T-helper 17 cell (primary cell): ENCODE results near the gene RWDD3. TPM values are rescaled to one million over a fixed set of nuclear protein-coding genes. Genes with fewer than 3 reads are reported as not detected.
A peak's percentile ranks its signal among the peaks of the same experiment; 100 is the strongest.

Source experiments
- ATAC-seq: fragments of 150-1000 bp; cut with Tn5 transposase; 2 replicates; pipeline ENCODE4 v1.10.0; 2021; ENCODE audit warnings: mild to moderate bottlenecking, moderate library complexity
- DNase-seq, 3 donors: peaks; one replicate each; pipeline versions ENCODE4 v3.0.0 to v3.0.0-alpha.2; 2020 to 2021
- H3K9me3 ChIP-seq: one replicate; pipeline ENCODE4 v1.7.0; 2013; ENCODE audit warnings: low read length, mild to moderate bottlenecking; ENCODE audit not compliant: control insufficient read depth, poor library complexity, severe bottlenecking
- H3K27ac Mint-ChIP-seq: one replicate; pipeline ENCODE4 v1.8.0; 2022; ENCODE audit warnings: mild to moderate bottlenecking, moderate library complexity, mixed read lengths
- H3K27me3 Mint-ChIP-seq: one replicate; pipeline ENCODE4 v1.8.0; 2022; ENCODE audit warnings: mixed read lengths
- H3K36me3 Mint-ChIP-seq: one replicate; pipeline ENCODE4 v1.8.0; 2022; ENCODE audit warnings: low read depth, mixed read lengths
- H3K4me1 Mint-ChIP-seq: one replicate; pipeline ENCODE4 v1.8.0; 2022; ENCODE audit warnings: mild to moderate bottlenecking, mixed read lengths
- H3K4me3 Mint-ChIP-seq: one replicate; pipeline ENCODE4 v1.8.0; 2022; ENCODE audit warnings: mild to moderate bottlenecking, moderate library complexity, mixed read lengths
- total RNA-seq, 4 donors: library from RNA in 2 of 4; stranded (reverse) in 2 of 4; gene quantifications; one replicate each; pipeline ENCODE4 v1.2.3 and lab custom pipeline; 2022 to 2026

Gene RWDD3
- total RNA-seq, 2 donors from 2014 or later, result 10.0 to 13.4 TPM

DNA sequence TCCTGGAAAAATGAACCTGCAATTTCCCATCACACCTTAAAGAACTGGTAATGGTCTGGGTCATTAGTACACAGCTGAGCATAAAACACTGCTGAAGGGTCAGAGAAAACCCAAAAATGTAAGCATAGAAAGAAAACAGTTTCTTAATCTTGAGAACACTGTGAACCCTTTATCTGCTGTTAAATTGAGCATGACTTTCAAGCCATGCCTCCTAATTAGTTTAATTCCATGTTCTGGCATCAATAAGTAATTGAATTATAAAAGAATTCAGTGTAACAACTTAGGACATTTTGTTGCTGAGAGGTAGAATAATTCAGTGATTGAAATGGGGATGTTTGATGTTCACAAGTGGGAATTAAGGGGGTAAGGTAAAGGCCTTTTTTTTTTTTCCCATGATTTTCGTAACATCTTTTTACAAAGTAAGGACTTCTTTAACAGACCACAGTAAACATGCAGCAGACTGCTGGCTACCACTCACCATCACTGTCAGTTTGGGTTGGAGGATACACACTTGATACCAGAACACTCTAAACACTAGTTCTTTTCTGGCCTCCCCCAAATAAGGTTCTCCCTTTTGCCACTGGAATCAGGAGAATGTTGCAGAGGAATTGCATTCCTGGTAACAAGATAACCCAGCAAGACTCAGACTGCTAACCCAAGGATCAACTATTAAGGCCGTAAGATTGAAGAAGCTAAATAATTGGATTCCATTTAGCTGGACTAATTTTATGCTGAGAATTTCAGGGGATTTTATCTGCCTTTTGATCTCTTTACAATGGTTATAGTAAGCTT is 3.0 kb downstream of the RWDD3 start:
- Mint-ChIP-seq H3K4me1 (peaks cover 30% of the 10 kb centered on the region), H3K4me3 (peak overlapping the region; percentile 36), H3K36me3 (peaks cover 3% of the 10 kb centered on the region), H3K27me3 (no peaks in the 10 kb centered on the region), H3K27ac (peak overlapping the region; percentile 57)
- DNase-seq (no peak), ATAC-seq (no peak)
- no peaks in the 10 kb centered on the region for H3K9me3 ChIP-seq

DNA sequence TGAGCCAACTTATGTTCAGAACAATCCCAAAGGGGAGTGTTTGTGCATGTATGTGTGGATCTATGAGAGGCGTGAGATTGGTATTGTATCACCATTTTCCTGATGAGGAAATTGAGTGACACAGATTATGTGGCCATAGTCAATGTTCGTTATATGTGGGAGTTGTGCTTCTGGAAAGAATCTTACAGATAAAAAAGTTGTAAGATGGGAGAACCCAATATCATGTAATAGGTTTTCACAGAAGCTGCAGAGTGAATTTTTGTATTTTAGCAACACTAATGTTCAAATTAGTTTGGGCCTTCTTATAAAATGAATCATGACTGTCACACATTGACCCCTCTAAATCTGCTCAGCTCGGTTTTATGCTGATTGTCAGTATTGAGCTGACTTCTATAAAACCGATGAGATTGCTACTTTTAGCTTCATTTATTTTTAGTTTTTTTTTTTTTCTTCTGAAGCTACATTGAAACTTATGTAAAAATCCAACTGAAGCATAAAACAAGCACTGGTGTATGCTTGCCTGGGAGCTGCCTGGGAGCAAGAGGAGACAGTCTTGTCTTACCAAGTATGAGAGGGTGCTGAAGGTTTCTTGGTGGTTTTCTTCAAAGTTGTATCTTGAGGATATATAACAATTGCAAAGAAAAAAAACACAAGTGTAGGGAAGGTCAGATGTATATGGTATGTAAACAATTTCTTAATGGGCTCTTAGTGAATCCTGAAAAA is 4.1 kb downstream of the RWDD3 start:
- H3K36me3 Mint-ChIP-seq, result peaks cover 3% of the 10 kb centered on the region
- DNase-seq, result no peak
- peak overlapping the region; percentile 45 for H3K27ac Mint-ChIP-seq
- no peak overlapping the region for H3K4me3 Mint-ChIP-seq
- H3K4me1 Mint-ChIP-seq, result peaks cover 32% of the 10 kb centered on the region
- H3K27me3 Mint-ChIP-seq, result no peaks in the 10 kb centered on the region
- no peak for ATAC-seq
- H3K9me3 ChIP-seq, result no peaks in the 10 kb centered on the region

DNA sequence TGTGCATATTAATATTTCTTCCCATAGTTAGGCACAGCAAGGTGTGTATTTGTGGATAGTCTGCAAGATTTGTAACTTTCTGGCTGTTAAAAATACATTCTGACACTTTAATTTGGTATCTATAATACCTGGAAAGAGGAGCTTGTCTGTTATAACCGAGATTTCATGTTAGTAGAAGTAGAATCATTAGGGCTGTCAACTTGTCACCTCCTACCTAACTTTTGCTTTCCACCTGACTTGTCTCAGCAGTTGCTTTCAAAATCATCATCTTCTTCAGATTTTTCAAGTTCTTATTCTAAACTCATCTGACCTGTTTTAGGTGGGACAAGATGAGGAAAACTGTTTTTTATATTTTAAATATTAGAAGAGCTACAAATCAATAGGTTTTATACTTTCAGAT is 11.0 kb downstream of the RWDD3 start:
- no peak overlapping the region for H3K4me3 Mint-ChIP-seq
- ATAC-seq, result no peak
- H3K27me3 Mint-ChIP-seq, result no peaks in the 10 kb centered on the region

DNA sequence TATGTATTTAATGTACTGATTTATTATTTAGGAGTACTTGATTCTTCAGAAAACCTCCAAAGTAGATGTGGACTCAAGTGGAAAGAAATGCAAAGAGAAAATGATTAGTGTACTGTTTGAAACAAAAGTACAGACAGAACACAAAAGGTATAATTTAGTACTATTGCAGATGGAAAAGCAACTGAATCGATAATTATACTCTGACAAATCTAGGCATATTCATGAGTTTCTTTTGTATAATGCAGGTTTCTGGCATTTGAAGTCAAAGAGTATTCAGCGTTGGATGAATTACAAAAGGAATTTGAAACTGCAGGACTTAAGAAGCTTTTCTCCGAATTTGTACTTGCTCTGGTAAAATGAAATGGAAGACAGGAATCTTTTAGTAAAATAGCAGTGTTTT is 12.5 kb downstream of the RWDD3 start:
- Mint-ChIP-seq H3K27ac (no peak overlapping the region), H3K4me1 (peaks cover 12% of the 10 kb centered on the region), H3K27me3 (no peaks in the 10 kb centered on the region), H3K4me3 (no peak overlapping the region), H3K36me3 (no peaks in the 10 kb centered on the region)
- DNase-seq, result no peak
- no peaks in the 10 kb centered on the region for H3K9me3 ChIP-seq
- ATAC-seq, result no peak

More for the DNA sequence above, 11.0 kb downstream of the RWDD3 start:
- peaks cover 3% of the 10 kb centered on the region for H3K36me3 Mint-ChIP-seq
- peaks cover 12% of the 10 kb centered on the region for H3K4me1 Mint-ChIP-seq
- H3K27ac Mint-ChIP-seq, result no peak overlapping the region
- no peak for DNase-seq
- H3K9me3 ChIP-seq, result no peaks in the 10 kb centered on the region

DNA sequence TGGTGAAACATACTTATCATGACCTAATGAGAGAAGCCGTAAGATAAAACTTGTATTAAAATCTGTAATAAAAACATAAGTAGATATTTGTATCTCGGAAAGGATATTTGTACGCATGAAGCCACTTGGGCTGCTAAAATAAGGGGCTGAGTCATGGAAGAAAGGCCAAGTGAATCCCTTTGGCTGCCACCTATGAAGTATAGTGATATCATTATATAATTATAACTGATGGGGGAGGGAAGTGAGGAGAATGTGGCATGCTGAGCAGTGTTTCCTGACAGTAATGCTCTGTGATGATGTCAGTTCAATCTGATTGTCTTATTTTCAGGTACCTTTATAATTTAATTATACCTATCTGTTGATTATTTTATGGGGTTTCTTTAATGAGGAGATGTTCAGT is 13.6 kb downstream of the RWDD3 start:
- DNase-seq (no peak), ATAC-seq (no peak)
- Mint-ChIP-seq H3K27me3 (no peaks in the 10 kb centered on the region), H3K36me3 (no peaks in the 10 kb centered on the region), H3K4me3 (no peak overlapping the region), H3K4me1 (peaks cover 12% of the 10 kb centered on the region), H3K27ac (no peak overlapping the region)
- no peaks in the 10 kb centered on the region for H3K9me3 ChIP-seq

DNA sequence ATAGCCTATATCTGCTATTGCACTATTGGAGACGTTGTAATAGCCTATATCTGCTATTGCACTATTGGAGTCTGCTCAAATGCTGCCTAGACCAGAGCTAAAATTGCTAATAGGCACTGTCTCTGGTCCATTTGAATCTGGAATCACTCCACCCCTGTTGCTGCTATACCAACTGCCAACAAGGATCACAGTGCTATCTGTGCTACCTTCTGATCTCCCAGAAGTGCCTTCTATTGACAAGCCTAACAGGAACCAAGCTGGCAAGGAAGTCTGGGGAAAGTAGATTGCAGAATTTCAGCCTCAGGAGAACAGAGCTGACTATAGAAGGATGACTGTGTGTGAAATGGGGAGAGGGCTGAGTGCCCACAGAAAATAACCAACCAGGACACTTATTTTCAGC is 15.9 kb downstream of the RWDD3 start:
- ATAC-seq, result no peak
- H3K36me3 Mint-ChIP-seq, result no peaks in the 10 kb centered on the region

DNA sequence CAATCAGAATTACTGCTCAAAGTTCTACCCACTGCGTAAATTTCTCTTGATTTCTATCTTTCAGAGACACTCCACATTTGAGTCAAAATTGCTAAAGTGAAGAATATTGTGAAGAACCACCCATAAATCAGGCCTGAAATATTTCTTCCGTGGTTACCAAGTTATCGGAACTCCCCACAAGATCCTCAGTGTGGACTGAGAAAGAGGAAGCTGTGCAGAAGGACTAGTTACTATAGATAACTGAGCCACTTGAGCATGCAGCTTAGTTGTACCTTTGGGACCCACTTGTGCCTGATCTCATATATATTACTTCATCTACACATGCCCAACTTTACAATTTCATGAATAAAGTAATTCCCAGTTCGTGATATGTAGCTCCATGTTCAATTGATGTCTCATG is 18.4 kb downstream of the RWDD3 start:
- no peaks in the 10 kb centered on the region for H3K27me3 Mint-ChIP-seq
- ATAC-seq, result no peak
- no peak for DNase-seq
- no peaks in the 10 kb centered on the region for H3K4me1 Mint-ChIP-seq
- H3K27ac Mint-ChIP-seq, result no peak overlapping the region
- peaks cover 3% of the 10 kb centered on the region for H3K9me3 ChIP-seq
- no peak overlapping the region for H3K4me3 Mint-ChIP-seq
- H3K36me3 Mint-ChIP-seq, result no peaks in the 10 kb centered on the region

More for the DNA sequence above, 15.9 kb downstream of the RWDD3 start:
- Mint-ChIP-seq H3K27ac (no peak overlapping the region), H3K27me3 (no peaks in the 10 kb centered on the region), H3K4me1 (peaks cover 6% of the 10 kb centered on the region), H3K4me3 (no peak overlapping the region)
- no peak for DNase-seq
- H3K9me3 ChIP-seq, result peaks cover 3% of the 10 kb centered on the region

DNA sequence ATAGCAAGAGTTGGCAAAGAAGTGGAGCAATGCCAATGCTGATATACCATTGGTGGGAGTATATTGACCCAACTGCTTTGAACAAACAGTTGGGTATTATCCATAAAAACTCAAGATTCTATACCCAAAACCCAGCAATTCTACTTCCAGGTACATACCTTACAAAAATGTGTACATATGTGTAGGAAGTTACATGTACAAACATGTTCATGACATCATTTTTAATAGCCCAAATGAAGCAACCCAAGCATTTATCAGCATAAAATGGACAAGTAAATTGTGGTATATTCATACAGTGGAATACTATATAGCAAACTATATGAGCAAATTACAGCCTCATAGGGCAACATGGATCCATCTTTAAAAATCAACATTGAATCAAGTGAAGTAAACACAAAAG is 20.9 kb downstream of the RWDD3 start:
- Mint-ChIP-seq H3K36me3 (no peaks in the 10 kb centered on the region), H3K4me3 (no peak overlapping the region), H3K27me3 (no peaks in the 10 kb centered on the region), H3K4me1 (no peaks in the 10 kb centered on the region), H3K27ac (no peak overlapping the region)
- peaks cover 3% of the 10 kb centered on the region for H3K9me3 ChIP-seq
- ATAC-seq, result no peak
- no peak for DNase-seq

DNA sequence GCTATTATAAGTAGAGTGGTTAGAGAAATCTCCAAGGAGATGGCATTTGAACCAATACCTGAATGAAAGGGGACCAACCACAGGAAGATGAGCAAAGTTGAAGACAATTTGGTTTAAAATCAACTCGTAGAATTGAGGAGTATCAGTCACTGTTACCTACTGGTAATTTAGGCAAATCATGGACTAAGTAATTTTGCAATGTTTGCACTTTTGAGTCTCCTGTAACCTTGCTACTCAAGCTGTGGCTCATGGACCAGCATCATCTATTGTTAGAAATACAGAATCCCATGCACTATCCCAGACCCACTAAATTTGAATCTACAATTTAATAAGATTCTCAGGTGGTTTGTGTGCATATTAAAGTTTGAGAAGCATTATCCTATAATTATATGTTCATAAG is 21.8 kb downstream of the RWDD3 start:
- Mint-ChIP-seq H3K27me3 (no peaks in the 10 kb centered on the region), H3K4me3 (no peak overlapping the region), H3K4me1 (no peaks in the 10 kb centered on the region), H3K27ac (no peak overlapping the region), H3K36me3 (no peaks in the 10 kb centered on the region)
- ATAC-seq, result no peak
- DNase-seq, result no peak
- peaks cover 3% of the 10 kb centered on the region for H3K9me3 ChIP-seq

DNA sequence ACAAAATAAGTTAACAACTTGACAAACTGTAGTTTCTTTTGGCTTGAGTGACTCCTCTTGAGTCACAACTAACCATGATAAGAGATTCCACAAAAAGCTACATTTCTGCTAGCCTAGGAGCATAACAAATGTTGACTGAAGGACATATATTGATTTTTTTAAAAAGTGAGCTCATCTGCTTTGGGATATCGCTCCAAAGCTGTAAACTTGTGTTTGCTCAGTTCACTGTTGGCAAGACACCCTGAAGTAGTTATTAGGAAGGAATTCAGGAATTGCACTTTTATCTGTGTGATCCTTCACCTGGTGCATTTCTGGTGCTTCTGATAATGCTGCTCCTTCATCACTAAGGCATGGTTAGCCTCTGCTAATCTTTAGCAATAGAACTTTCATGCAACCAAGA is 23.7 kb downstream of the RWDD3 start:
- ATAC-seq (no peak), DNase-seq (no peak)
- H3K27me3 Mint-ChIP-seq, result no peaks in the 10 kb centered on the region
- peaks cover 3% of the 10 kb centered on the region for H3K9me3 ChIP-seq
- no peak overlapping the region for H3K27ac Mint-ChIP-seq
- no peaks in the 10 kb centered on the region for H3K4me1 Mint-ChIP-seq
- H3K36me3 Mint-ChIP-seq, result no peaks in the 10 kb centered on the region
- no peak overlapping the region for H3K4me3 Mint-ChIP-seq

DNA sequence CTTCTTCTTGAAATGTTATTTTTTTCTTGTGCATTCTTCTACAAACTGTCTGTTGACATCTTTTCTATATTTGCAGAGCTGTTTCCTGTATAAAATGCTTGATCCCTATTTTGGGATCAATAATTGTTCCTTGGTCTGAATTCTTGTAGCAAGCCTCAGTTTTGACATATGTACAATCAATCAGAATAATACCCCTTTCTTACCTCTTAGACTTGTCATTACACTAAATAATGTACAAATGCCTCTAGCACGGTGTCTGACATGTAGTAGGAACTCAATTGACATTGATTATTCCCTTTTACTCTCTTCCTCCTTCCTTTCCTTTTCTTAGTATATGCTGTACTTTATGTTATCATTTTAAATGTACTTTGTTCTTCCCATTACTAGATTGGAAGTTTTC is 25.2 kb downstream of the RWDD3 start:
- Mint-ChIP-seq H3K27ac (no peak overlapping the region), H3K27me3 (no peaks in the 10 kb centered on the region), H3K36me3 (no peaks in the 10 kb centered on the region), H3K4me1 (no peaks in the 10 kb centered on the region), H3K4me3 (no peak overlapping the region)
- DNase-seq (no peak), ATAC-seq (no peak)
- H3K9me3 ChIP-seq, result no peaks in the 10 kb centered on the region

DNA sequence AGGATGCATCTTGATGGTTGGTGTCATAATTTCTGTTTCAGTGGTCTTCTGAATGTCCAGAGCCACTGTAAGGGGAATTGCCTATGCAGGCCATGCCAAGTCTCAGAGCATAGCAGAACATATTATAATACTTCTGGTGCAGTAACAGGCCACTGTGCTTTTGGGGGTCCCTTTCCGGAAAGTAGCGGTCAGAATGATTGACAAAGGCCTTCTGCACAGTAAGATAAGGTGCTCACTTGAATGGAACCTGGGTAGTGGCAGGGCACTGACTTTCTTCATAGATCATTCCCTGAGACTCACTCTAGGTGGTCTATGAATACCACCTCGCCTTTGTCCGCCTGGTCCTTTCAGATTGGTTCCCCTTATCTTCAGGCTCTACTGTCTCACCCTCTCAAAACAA is 28.9 kb downstream of the RWDD3 start:
- H3K9me3 ChIP-seq, result no peaks in the 10 kb centered on the region
- no peak overlapping the region for H3K27ac Mint-ChIP-seq
- H3K27me3 Mint-ChIP-seq, result no peaks in the 10 kb centered on the region
- DNase-seq (no peak), ATAC-seq (no peak)
- H3K4me1 Mint-ChIP-seq, result no peaks in the 10 kb centered on the region
- H3K36me3 Mint-ChIP-seq, result peaks cover 2% of the 10 kb centered on the region
- no peak overlapping the region for H3K4me3 Mint-ChIP-seq

DNA sequence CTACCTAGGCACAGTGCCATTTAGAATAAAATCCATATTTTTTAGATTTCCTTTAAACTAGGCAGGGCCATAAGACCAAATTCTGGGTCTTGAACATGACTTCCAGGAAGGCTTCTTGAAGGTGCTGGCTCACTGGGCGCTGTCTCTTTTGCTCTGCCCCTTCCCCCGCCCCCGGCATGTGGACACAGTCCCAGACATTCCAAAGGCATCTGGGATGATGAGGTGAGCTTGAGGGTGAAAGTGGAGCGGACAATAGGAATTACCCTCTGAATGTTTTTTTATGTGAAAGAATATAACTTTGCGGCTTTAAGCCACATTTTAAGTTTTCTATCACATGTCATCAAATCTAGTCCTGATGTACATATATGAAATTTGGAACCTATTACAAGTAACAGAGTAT is 29.4 kb downstream of the RWDD3 start:
- Mint-ChIP-seq H3K27ac (no peak overlapping the region), H3K4me3 (no peak overlapping the region), H3K4me1 (no peaks in the 10 kb centered on the region), H3K27me3 (no peaks in the 10 kb centered on the region), H3K36me3 (peaks cover 2% of the 10 kb centered on the region)
- DNase-seq (no peak), ATAC-seq (no peak)
- no peaks in the 10 kb centered on the region for H3K9me3 ChIP-seq

DNA sequence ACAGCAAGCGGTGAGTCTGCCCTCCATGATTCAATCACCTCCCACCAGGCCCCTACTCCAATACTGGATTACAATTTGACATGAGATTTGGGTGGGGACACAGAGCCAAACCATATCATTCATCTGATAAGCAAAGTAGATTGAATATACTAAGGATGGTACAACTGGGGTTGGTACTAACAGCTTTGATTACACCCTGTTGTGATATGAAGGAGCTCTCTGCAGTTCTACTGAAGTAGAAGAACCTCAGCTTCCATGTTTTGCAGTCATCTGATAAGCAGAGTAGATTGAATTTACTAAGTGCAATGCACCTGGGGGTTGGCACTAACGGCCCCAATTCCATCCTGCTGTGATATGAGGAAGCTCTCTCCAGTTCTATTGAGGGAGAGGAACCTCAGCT is 31.1 kb downstream of the RWDD3 start:
- no peak overlapping the region for H3K27ac Mint-ChIP-seq
- H3K27me3 Mint-ChIP-seq, result no peaks in the 10 kb centered on the region
- H3K36me3 Mint-ChIP-seq, result peaks cover 2% of the 10 kb centered on the region
- DNase-seq, result no peak
- no peaks in the 10 kb centered on the region for H3K4me1 Mint-ChIP-seq
- no peak for ATAC-seq
- H3K9me3 ChIP-seq, result no peaks in the 10 kb centered on the region
- no peak overlapping the region for H3K4me3 Mint-ChIP-seq
